HEK293T (cell line): Measurements from ENCODE around the gene MEGF6.

Experiments used
- CTCF ChIA-PET: fragments of 350-600 bp; formaldehyde crosslinking; extraction: SDS; loops from one replicate; lab custom pipeline; 2021; ENCODE audit warnings: antibody characterized with exemption, inconsistent platforms; lab: Yijun Ruan, JAX
- POLR2A ChIA-PET: fragments of 350-600 bp; formaldehyde crosslinking; extraction: SDS; loops from one replicate; lab custom pipeline; 2020; ENCODE audit warnings: antibody characterized with exemption, inconsistent platforms; lab: Yijun Ruan, JAX
- DNase-seq: peaks from one replicate; pipeline ENCODE4 v3.0.0; 2012; ENCODE audit warnings: mixed read lengths; ENCODE audit errors: extremely low spot score
- ARNT ChIP-seq: fragments of 450-650 bp; IDR thresholded peaks from 2 replicates; pipeline ENCODE4 v1.6.1; 2017; ENCODE audit warnings: mild to moderate bottlenecking
- BHLHE40 ChIP-seq: fragments of 450-650 bp; IDR thresholded peaks from 2 replicates; pipeline ENCODE4 v1.6.1; 2016; ENCODE audit warnings: mild to moderate bottlenecking, moderate library complexity, borderline replicate concordance
- CTBP1 ChIP-seq: fragments of 450-650 bp; IDR thresholded peaks from 2 replicates; pipeline ENCODE4 v1.6.1; 2016; ENCODE audit warnings: borderline replicate concordance
- ELF4 ChIP-seq: fragments of 450-650 bp; IDR thresholded peaks from 2 replicates; pipeline ENCODE4 v1.6.1; 2017; ENCODE audit warnings: antibody characterized with exemption
- FOXA1 ChIP-seq: fragments of 450-650 bp; IDR thresholded peaks from 2 replicates; pipeline ENCODE4 v1.6.1; 2016; ENCODE audit warnings: mild to moderate bottlenecking
- FOXK2 ChIP-seq: fragments of 450-650 bp; IDR thresholded peaks from 2 replicates; pipeline ENCODE4 v1.6.1; 2016; ENCODE audit warnings: mild to moderate bottlenecking
- FOXM1 ChIP-seq: fragments of 450-650 bp; IDR thresholded peaks from 2 replicates; pipeline ENCODE4 v1.6.1; 2017; ENCODE audit warnings: mild to moderate bottlenecking, borderline replicate concordance
- HDGF ChIP-seq: fragments of 450-650 bp; IDR thresholded peaks from 2 replicates; pipeline ENCODE4 v1.6.1; 2017; ENCODE audit warnings: antibody characterized with exemption, borderline replicate concordance
- L3MBTL2 ChIP-seq: fragments of 450-650 bp; conservative IDR thresholded peaks from 2 replicates; pipeline ENCODE4 v1.6.1; 2016; ENCODE audit warnings: mild to moderate bottlenecking
- LEF1 ChIP-seq: fragments of 450-650 bp; IDR thresholded peaks from 2 replicates; pipeline ENCODE4 v1.6.1; 2017; ENCODE audit warnings: mild to moderate bottlenecking, borderline replicate concordance
- NFRKB ChIP-seq: fragments of 450-650 bp; IDR thresholded peaks from 2 replicates; pipeline ENCODE4 v1.6.1; 2016; ENCODE audit warnings: mild to moderate bottlenecking, moderate library complexity
- PKNOX1 ChIP-seq: fragments of 450-650 bp; IDR thresholded peaks from 2 replicates; pipeline ENCODE4 v1.6.1; 2016
- SP1 ChIP-seq: fragments of 450-650 bp; IDR thresholded peaks from 2 replicates; pipeline ENCODE4 v1.6.1; 2017
- SUZ12 ChIP-seq: fragments of 450-650 bp; IDR thresholded peaks from 2 replicates; pipeline ENCODE4 v1.6.1; 2016; ENCODE audit warnings: mild to moderate bottlenecking
- TARDBP ChIP-seq: fragments of 450-650 bp; IDR thresholded peaks from 2 replicates; pipeline ENCODE4 v1.6.1; 2016
- ZNF384 ChIP-seq: fragments of 450-650 bp; IDR thresholded peaks from 2 replicates; pipeline ENCODE4 v1.6.1; 2016

The MEGF6 gene

GRCh38 chr1:3522564-3523265 lies 88.6 kb downstream of the MEGF6 start:
- no peak for DNase-seq
- no peak for TF ChIP-seq ZNF384
- no peak for TF ChIP-seq HDGF
- no peak for TF ChIP-seq NFRKB
- TF ChIP-seq L3MBTL2 = no peak
- no peak for TF ChIP-seq SUZ12
- no peak for TF ChIP-seq ARNT
- TF ChIP-seq LEF1 = no peak
- ChIA-PET POLR2A (no interaction called here), CTCF (no interaction called here)

GRCh38 chr1:3522112-3522511 lies 89.2 kb downstream of the MEGF6 start:
- no peak for DNase-seq
- TF ChIP-seq SP1 (no peak), FOXM1 (no peak), L3MBTL2 (no peak), CTBP1 (no peak), ELF4 (no peak), BHLHE40 (no peak), LEF1 (no peak)
- CTCF ChIA-PET = no interaction called here
- POLR2A ChIA-PET = no interaction called here

- TF ChIP-seq BHLHE40 (no peak), L3MBTL2 (no peak), TARDBP (no peak), FOXA1 (no peak), FOXK2 (no peak), SUZ12 (no peak), LEF1 (no peak), FOXM1 (no peak), NFRKB (no peak), PKNOX1 (no peak)
- no peak for DNase-seq
- ChIA-PET CTCF (no interaction called here), POLR2A (no interaction called here)
These were observed 89.9 kb downstream of the MEGF6 start for GRCh38 chr1:3521426-3521825.

- CTCF ChIA-PET = no interaction called here
- POLR2A ChIA-PET = no interaction called here
- DNase-seq = no peak
- TF ChIP-seq ARNT = no peak
- no peak for TF ChIP-seq L3MBTL2
- no peak for TF ChIP-seq BHLHE40
- no peak for TF ChIP-seq ELF4
- no peak for TF ChIP-seq FOXM1
- TF ChIP-seq CTBP1 = no peak
- TF ChIP-seq NFRKB = no peak
- TF ChIP-seq SP1 = no peak
- TF ChIP-seq FOXK2 = no peak
- TF ChIP-seq FOXA1 = no peak
- TF ChIP-seq TARDBP = no peak
These were observed 90.6 kb downstream of the MEGF6 start for GRCh38 chr1:3520419-3521378.

GRCh38 chr1:3519301-3519885 lies 91.9 kb downstream of the MEGF6 start:
- TF ChIP-seq ARNT (no peak), ELF4 (no peak), L3MBTL2 (no peak), SUZ12 (no peak), BHLHE40 (no peak), PKNOX1 (no peak), ZNF384 (no peak), CTBP1 (no peak), NFRKB (no peak), SP1 (no peak), FOXA1 (no peak), FOXK2 (no peak), TARDBP (no peak), LEF1 (no peak)
- POLR2A ChIA-PET = no interaction called here
- DNase-seq = no peak
- CTCF ChIA-PET = interaction anchor here (0.9 kb wide), 1 partner anchor 29 kb away, joined by 3 read pairs; no protein-coding TSS in a partner anchor

- ChIA-PET CTCF (interaction anchor here (0.7 to 0.9 kb wide), 2 partner anchors 28 to 337 kb away, joined by 3 read pairs; no protein-coding TSS in a partner anchor), POLR2A (no interaction called here)
- no peak for DNase-seq
- no peak for TF ChIP-seq FOXA1
- TF ChIP-seq FOXK2 = no peak
- no peak for TF ChIP-seq SP1
- no peak for TF ChIP-seq SUZ12
- no peak for TF ChIP-seq ZNF384
- no peak for TF ChIP-seq PKNOX1
- TF ChIP-seq BHLHE40 = no peak
- no peak for TF ChIP-seq CTBP1
- no peak for TF ChIP-seq ELF4
These were observed 92.6 kb downstream of the MEGF6 start for GRCh38 chr1:3518756-3519155.
